Fibroblast of upper back skin (primary cell): ENCODE data around the gene KRT34.
"Not testable (repeated sequence)": the region's sequence is repeated elsewhere in the genome, so short reads cannot be mapped to it uniquely, and the experiment has no call there.

Source experiments
- DNase-seq: peaks from one replicate; pipeline ENCODE4 v3.0.0-alpha.2; 2013

The KRT34 gene

DNA sequence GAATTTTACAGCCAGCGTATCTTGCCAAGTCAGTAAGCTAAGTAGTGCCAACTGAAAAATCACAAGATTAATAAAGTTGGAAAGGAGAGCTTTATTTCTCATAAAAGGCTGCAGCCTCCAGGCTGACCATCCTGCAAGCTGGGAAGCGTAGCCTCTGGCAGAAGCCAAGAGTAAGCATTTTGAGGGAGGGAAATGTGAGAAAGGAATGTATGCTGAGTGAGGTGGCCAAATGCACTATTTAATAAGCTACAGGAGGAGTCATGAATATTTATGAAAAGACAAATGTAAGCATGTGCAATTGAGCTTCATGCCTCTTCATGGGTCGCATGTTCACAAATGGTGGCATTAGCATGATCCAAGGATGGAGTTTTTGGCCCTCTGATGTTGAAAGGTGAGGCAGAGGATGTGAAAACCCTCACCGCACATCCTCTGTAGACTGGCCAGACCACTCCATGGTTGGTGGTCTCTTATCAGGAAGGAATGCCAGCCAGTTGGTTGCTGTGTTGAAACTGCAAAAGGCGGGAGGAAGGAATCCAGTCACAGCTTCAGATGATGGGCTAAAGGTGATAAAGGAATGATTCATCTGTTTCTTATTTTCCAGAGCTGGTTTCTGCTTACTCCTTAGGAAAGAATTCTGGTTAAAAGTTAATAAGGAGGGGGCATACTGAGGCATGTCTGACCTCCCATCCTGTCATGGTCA, 21.7 kb downstream of the KRT34 start:
- peak; percentile 65 for DNase-seq

DNA sequence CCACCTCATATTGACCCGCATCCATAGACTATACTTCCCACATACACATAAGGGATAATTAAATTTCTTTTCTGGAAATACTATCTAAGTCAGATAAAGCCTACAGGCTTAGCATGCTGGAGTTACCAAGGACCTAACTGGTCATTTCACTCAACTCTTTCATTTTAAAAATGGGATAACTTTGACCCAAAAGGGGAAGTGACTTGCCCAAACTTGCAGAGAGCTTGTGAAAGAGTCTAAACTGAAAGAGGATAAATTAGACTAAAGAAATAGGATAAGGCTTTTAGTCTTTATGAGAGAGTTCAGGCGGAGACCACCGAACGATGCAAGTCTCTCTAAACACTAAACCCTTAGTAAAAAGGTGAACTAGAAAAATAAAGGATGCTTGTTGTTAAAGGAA, 27.6 kb downstream of the KRT34 start:
- DNase-seq: no peak

DNA sequence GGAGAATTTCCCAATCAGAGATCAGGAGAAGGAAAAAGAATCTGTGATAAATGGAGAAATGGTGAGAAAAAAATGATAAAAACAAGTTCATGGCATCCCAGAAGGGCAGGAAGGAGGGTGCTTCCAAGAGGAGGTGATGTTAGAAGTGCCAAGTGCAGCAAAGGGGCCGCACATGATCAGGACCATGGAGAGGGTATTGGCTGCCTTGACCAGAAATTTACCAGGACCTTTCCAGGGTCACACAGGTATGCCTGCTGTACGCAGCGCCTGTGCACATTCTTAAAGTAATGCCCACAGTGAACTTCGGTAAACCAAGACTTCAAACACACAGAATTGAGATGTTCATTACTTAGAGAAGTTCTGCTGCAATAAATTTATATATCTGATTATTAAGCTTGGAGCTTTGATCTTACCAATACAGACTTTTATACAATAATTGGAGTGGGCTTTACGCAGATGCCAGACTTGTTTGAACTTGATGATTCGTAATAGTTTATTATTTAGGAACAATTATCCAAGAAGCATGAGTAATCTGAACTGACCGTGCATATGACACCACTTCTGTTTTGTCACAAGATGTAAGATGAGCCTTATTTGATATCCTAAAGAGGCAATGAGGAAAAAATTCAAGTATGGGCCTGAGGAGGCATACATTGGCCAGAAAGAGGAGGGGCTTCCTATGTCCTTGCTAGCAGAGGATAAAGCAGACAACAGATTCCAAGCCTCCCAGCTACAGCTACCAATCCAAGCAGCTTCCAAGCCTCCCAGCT, 29.3 kb downstream of the KRT34 start:
- DNase-seq: no peak

DNA sequence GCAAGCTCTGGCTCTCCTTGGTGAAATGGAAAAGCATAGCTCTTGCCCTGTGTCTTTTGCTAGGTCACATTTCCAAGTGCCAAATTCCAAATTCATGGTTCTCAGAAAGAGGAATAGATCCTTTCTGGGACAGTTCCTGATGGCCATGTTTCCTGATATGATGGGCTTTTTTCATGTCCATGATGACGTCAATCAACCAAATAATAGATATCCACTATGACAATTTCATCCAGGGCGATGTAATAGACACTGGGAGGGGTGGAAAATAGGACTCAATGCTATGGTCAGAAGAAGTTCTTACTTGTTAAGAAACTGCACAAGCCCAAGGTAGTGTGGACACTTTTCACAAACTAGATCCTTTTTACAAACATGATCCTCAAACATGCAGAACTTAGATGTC, 30.9 kb downstream of the KRT34 start:
- DNase-seq: no peak

DNA sequence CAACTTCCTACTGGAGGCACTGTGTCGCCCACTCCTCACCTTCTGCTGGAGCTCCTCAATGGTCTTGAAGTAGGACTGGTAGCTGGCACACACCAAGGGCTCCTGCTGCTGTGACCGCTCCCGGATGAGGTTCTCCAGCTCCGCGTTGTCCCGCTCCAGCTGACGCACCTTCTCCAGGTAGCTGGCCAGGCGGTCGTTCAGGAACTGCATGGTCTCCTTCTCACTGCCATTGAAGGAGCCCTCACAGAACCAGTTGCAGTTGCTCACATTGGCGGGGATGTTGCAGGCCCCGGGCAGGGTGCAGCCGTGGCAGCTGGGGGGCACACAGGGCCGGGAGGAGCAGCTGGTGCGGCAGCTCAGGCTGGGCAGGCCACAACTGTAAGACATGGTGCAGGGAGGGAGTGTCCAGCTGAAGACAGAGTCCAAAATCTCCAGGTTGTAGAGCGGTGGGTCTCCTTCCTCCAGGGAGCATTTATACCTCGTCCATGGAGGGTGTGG, 31.7 kb downstream of the KRT34 start, which contains the start of gene KRT33A:
TSS of gene KRT33A (minus strand) at position 448 of the 498 bp plus-strand sequence. CDS start at position 387, 61 bp downstream.
- DNase-seq: not testable (repeated sequence)

DNA sequence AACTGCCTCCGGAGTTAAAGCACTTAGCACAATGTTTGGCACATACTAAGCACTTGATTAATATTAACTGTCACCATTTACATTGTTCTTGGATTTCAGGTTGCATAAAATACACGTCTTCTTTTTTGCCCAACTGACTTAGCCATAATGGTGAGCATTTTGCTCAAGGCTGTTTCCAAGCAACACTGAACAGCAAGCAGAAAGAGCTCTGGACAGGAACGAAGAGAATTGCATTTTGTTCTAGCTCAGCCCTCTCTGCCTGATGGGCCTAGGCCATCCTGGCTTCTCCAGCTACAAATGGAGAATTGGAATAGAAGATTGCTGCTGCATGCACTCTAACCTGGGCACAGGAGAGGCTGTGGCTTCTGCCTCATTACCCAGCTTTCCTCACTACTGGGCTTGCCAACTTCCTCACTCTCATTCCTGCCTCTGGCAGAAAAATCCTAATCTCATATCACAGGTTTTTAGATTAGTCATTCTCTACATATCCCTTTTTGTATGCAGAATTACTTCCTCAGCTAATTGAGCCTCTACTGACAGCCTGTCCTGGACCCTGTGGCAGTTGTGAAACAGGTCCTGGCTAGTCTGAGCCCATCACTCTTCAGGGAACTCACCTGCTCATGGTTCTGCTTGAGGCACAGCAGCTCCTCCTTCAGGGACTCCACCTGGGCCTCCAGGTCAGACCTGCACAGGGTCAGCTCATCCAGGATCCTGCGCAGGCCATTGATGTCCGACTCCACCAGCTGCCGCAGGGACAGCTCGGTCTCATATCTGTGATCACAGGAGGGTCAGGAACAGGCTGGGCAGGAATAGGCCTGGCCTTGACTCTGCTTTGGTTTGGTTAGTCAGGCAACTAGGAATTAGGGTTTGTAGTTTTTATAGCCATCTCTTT, 34.0 kb downstream of the KRT34 start:
- no peak for DNase-seq

DNA sequence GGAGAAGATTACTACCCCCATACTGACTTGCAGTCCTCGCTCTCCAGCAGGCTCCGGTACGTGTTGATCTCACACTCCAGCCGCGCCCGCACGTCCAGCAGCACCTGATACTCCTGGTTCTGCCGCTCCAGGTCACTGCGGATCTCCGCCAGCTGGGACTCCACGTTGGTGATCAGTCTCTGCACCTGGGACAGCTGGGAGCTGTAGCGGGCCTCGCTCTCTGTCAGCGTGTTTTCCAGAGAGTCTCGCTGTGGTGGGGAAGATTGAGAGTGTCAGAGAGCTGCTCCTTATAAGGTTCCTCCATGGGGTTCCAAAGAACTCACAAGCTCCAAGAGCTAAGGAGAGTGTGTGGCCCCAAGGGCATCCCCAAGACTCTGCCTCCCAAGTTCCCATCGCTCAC, 35.7 kb downstream of the KRT34 start:
- not testable (repeated sequence) for DNase-seq

DNA sequence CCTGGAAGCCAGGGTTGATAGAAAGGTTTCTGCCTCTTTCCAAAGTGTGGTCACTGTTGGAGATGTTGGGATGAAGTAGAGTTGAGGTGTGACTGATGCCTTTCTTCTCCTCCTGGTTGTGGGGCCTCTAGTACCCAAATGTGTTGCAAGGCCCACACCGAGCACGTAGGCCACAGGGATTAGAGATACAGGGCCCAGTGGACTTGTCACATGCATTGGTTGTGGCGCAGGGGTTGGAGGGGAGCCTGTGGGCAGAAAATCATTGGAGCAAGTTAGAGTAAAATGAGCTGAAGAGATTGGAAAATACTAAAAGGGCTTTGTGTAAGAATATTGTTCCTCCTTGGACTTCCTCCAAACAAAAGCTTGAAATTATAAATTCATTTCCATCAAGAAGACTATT, 36.1 kb downstream of the KRT34 start:
- no peak for DNase-seq

DNA sequence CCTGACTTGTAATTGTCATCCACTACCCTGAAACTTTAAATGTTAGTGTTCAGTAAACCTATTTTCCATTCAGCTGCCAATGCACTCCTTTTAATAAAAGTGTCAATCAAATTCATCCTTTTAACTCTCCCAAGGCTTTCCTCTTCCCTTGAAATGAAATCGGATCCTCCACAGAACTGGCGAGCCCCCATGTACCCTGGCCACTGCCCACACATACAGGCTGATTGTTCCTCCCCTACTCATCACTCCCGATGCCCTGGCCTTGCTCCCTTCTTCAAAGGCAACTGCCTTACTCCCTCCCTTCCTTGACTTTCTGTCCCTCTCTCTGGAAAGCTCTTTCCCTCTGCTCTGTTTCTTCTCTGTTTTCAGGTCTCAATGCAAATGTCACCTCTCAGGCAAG, 39.1 kb downstream of the KRT34 start:
- DNase-seq: no peak

DNA sequence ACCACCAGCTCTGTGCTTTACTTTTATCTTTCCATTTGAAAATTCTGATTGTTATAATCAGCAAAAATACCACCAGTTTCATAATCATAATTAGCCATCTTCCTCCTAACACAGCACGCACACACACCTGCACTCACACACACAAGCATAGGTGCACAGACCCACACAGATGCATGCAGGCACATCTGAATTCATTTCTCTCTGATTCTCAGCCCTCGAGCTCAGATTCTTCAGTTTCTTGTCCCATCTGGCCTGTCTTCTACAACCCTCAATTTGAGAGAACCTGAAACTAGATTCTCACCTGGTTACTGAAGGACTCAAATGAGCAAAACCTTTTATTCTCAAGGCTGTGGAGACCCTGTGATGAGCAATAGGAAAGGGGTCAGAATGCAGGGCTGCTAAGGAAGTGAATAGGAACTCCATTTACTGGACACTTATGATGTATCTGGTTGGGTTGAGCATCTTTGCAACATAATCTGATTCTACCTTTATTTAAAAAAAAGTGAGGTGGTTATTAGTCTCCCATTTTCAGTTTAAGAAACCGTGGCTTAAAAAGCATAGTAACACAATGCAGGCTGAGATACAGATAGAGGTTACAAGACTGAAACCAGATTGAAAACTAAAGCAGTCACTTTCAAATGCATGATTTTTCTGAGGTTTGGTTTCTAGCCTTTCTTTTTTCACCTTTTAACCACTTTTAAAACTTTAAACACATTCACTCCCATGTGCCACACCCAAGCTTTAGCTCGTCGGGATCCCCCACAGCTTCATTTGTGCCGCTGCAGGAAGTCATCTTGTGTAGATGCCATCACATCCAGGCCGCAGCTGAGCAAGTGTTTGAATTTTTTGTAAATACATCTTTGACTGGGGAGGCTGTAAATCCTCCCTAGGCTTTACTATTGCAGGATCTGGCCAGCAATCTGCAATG, 40.9 kb downstream of the KRT34 start:
- no peak for DNase-seq

DNA sequence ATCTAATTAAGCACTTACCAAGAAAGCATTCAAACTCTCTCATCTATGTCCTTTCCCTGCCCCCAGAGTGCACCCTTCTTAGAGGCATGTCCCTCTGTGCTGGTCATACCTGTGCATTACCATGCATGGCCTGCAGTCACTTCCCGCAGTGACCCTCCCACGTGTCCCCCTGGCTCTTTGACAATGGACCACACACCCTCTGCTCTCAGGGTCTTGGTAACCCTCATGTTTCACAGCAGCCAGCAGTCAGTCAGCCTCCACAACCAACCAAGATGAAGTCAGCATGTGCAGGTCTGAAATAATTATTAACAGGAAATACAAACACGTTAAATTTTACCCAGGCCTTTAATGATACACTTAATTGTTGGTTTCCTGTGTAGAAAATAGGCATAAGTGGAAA, 41.6 kb downstream of the KRT34 start:
- no peak for DNase-seq

DNA sequence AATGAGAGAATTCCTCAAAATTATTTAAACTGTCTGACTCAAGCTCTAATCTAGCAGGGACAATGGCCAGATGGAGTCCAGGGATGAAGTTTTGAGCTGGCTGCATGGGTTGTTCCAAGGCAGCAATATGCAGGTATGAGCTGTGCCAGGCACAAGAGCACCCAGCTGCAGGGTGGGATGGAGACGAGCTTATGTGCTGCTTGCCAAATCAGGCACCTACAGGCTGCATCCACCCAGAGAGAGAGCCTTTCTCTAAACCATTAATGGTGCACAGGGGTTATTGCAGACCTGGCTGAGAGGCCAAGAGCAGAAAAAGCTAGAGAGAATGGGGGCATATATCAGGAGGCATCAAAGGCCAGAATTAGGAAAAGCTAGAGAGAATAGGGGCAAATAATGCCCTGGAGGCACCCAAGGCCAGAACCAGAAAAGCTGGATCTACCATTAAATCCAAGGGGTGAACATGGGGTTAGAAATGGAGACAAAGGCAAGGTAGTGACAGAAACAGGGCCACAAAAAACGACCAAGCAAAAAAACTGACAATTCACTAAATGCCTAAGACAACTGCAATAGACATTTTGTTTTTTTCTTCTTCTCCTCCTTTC, 42.4 kb downstream of the KRT34 start:
- DNase-seq: no peak

DNA sequence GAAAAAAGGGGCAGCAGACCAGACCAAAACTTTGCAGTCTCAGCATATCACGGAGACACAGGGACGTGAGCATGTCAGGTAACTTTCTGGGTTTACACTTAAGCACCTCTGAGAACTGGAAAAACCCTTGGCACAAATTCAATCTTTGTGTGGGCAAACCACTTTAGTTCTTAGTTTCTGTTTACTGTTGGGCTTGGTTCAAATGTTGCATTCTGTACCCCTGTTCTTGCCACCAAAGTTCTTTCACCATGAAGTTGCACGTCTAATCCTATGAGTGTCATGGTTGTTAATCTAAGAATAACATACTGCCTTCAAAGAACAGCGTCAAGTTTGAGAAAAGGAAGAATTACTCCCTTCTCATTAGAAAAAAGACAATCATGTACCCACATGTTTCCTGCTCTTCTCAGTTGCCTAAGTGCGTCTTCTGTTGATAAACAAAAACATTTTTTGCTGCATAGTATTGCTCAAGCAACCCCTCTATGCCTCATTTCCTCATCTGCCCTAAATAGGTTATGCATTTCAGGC, 43.1 kb downstream of the KRT34 start:
- DNase-seq: no peak

DNA sequence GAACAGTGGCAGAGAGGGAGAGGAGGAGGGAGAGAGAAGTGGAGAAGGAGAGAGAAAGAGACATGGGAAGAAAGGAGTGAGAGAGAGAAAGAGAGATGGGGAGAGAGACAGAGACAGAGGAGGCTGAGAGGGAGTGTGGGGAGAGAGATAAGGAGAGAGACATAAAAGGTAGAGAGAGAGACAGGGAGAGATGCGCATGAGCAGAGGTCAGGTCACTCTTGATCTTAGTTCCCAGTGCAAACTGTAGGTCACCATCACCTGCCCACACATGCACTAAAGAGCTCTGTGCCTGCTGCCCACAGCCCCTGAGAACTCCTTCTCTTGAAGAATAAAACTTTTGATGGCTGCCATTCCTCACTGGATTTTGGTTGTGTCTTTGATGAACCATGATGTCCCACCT, 46.4 kb downstream of the KRT34 start:
- DNase-seq: no peak

DNA sequence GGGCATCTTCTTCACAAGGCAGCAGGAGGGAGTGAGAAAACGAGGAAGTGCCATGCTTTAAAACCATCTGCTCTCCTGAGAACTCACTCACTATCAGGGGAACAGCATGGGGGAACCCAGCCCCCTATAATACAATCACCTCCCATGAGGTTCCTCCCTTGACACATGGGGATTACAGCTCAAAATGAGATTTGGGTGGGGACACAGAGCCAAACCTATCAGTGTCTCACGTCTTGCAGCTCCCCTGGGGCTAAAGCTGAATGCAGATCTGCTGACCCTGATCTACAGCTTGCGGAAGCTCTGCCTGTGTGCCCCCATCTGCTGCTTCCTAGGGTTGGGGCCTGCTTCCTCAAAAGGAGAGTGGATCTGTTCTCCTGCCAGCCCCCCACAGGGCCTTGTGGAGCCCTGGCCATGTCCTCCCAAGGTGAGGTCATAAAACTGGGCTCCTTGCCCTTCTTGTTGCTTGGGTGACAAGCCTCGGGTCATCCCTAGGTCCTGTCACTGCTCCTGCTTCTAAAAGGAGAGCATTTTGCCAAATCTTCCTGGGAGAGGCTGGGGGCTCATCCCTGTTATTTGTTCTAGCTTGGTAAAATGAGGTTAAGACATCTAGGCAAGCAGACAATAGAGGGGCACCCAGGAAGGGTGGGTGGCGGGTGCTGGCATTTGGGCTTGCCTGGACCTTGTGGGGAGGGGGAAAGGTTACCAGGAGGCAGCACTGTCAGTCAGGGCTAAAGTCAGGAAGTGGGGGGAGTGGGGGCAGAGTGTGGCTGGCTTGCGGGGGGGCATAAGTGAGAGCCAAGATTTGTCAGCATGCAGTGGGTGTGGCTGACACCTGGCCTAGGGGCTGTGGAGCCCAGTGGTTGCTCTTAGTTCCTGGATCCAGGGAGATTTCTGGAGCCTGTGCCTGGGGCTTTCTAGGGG, 47.5 kb downstream of the KRT34 start:
- DNase-seq: no peak

DNA sequence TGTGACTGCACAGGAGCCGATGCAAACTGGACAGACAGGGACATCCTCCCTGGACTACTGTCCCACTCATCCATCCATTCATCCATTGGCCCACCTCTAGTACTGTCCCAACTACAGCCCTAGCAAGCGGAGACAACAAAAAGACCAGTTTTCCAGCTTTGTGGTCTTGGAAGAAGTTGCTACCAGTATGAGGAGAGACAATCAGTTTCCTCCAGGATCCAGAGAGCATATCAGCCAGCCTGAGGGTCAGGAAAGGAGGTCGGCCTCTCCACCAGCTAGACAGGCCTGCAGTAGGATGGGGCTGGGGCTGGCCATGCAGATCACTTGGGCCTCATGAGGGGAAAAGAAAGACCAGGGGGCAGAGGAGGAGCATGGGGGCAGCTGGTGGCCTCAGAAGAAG, 48.3 kb downstream of the KRT34 start:
- no peak for DNase-seq

DNA sequence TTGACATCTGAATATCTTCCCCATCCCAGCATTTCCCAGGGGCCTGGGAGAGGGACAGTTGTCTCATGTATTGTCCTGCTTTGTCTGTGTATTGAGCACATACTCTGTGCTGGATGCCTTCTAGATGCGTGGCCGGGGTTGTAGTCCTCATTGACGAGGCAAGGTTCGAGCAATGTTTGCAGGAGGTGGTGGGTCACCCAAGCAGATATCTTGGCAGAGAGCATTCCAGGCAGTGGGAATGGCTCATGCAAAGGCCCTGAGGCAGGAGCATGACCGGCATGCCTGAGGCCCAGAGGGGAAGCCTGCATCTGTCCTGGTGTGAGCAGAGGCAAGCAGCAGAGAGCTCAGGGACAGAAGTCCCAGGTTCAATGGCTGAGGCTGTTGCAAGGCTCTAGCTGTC, 49.0 kb downstream of the KRT34 start:
- no peak for DNase-seq

DNA sequence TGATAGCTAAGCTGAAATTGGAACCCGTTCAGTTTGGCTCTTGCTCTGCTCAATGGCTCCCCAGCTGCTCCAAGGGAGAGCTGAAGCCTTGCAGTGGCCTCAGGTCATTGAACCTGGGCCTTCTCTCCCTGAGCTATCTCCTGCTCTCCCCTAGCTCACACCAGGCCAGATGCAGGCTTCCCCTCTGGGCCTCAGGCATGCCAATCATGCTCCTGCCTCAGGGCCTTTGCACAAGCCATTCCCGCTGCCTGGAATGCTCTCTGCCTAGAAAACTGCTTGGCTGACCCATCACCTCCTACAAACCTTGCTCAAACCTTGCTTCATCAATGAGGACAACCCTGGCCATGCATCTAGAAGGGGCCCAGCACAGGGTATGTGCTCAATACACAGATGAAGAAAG, 49.9 kb downstream of the KRT34 start:
- no peak for DNase-seq

DNA sequence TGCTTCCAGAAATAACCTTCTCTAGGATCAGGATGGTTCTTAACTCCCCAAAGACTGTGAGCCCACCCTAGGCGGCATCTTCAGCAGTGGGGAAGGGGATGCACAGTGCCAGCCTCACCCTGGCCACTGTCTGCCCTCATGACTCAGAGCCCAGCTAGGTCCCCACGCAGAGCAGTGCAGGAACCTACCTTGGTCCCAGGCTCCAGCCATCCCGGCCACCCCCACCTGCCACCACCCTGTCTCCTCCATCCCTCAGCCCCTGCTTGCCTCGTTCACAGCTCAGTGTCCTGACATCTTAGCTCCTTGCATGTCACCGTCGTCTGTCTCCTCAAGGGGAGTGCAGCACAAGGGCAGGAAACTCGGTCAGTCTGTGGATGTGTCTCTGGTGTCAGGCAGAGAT, 50.5 kb downstream of the KRT34 start:
- no peak for DNase-seq

DNA sequence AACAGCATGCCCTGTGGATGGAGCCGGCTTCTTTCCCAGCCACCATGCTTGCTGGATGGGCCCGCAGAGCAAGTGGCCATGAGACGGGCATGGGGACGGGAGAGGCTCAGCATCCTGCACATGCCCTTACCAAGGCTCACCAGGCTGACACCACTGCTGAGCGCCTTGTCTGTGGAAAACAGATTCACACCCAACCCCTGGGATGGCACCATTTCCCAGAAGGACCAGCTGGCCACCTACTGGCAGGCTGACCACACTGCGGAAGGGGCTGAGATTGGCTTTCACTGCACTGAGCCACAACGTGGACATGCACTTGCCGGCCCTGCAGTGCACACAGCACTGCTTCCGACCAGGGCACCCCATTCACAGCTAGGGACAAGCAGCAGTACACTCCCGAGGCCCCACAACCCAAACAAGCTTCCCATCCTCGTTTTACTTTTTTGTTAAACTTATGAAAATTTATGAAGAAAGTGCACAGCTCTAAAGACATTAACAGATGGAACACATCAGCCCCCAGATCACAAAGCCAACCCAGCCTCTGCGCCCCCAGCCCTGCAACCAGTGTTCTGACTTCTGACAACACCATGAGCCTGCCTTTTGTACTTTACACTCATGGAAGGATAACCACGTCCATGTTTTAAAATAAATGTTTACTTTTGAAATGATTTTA, 52.7 kb downstream of the KRT34 start:
- DNase-seq: peak; percentile 52
